GM18868 (cell line): Measurements from ENCODE around the gene NCKAP1.
"Not testable (repeated sequence)": the region's sequence is repeated elsewhere in the genome, so short reads cannot be mapped to it uniquely, and the experiment has no call there.

Experiments used
- ATAC-seq: cut with Tn5 transposase; IDR thresholded peaks from one replicate; pipeline ENCODE4 v1.9.1; 2021; ENCODE audit warnings: mild to moderate bottlenecking, moderate library complexity; ENCODE audit not compliant: unreplicated experiment

The NCKAP1 gene

GRCh38 chr2:182887753-182888415, 150.4 kb downstream of the NCKAP1 start:
- ATAC-seq = no peak

GRCh38 chr2:182887093-182887492, 151.2 kb downstream of the NCKAP1 start:
- no peak for ATAC-seq

GRCh38 chr2:182885771-182886170, 152.5 kb downstream of the NCKAP1 start:
- no peak for ATAC-seq

- ATAC-seq = no peak
Measured at GRCh38 chr2:182883451-182883850, 154.8 kb downstream of the NCKAP1 start.

GRCh38 chr2:182880100-182880499, 158.2 kb downstream of the NCKAP1 start:
- not testable (repeated sequence) for ATAC-seq

- ATAC-seq = not testable (repeated sequence)
Measured at GRCh38 chr2:182876653-182877052, 161.6 kb downstream of the NCKAP1 start.

- peak; percentile 34 for ATAC-seq
Measured at GRCh38 chr2:182870227-182870626, 168.0 kb downstream of the NCKAP1 start.

- no peak for ATAC-seq
Measured at GRCh38 chr2:182868054-182868796, 170.0 kb downstream of the NCKAP1 start.

GRCh38 chr2:182867426-182868053, 170.7 kb downstream of the NCKAP1 start:
- ATAC-seq = no peak

GRCh38 chr2:182866461-182867406, 171.5 kb downstream of the NCKAP1 start, which contains the start of gene FRZB:
Gene FRZB (minus strand): TSS chr2:182866637. CDS start chr2:182866552, 85 bp downstream.
- no peak for ATAC-seq

- ATAC-seq = no peak
Measured at GRCh38 chr2:182866095-182866460, 172.2 kb downstream of the NCKAP1 start.

GRCh38 chr2:182864949-182865570, 173.2 kb downstream of the NCKAP1 start:
- no peak for ATAC-seq

- ATAC-seq = no peak
Measured at GRCh38 chr2:182863642-182864041, 174.6 kb downstream of the NCKAP1 start.

GRCh38 chr2:182862091-182862490, 176.2 kb downstream of the NCKAP1 start:
- no peak for ATAC-seq

- no peak for ATAC-seq
Measured at GRCh38 chr2:182860858-182861257, 177.4 kb downstream of the NCKAP1 start.
